Limb (tissue), 2 donors: Measurements from ENCODE around the gene PMAIP1.
A peak's percentile ranks its signal among the peaks of the same experiment; 100 is the strongest.

Source experiments
- DNase-seq, 2 donors: peaks; one replicate each; pipeline ENCODE4 v3.0.0-alpha.2; 2016; ENCODE audit errors: extremely low spot score in 2 of 2

Gene PMAIP1

DNA sequence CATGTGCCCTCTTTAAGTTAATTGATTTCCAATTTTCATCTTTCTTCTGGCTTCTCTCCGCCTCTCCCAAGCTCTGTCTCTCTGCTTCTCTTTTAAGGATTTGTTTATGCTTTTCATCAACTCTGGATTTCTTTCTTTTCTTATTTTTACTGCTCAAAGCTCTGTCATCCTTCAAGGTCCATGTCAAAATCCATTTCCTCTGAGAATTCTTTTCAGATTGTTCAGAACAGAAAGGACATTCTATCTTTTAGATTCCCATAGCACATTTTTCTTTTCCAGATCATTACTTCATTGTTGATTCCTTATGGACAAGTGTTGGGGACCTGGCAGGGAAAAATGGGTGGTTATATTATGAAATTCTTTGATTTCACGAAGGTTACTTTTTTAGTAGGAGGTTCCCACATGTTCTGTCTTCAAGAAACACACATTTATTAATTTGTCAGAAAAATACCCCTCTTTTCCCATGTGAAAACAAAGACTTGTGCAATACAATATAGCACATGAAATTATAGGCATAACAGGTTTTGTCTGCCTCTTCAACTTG is 12.3 kb downstream of the PMAIP1 start:
- no peak for DNase-seq

DNA sequence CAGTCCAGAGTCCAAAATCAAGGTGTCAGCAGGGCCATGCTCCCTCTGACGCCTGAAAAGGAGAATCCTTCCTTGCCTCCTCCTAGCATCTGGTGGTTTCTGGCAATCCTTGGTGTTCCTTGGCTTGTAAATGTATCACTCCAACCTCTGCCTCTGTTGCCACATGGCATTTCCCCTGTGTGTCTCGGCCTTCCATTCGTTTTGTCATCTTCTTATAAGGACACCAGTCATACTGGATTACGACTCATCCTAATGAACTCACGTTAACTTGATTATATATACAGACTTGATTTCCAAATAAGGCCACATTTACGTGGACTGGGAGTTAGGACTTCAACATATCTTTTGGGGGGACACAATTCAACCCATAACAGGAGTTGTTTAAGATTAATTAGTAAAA is 15.8 kb downstream of the PMAIP1 start:
- no peak for DNase-seq

DNA sequence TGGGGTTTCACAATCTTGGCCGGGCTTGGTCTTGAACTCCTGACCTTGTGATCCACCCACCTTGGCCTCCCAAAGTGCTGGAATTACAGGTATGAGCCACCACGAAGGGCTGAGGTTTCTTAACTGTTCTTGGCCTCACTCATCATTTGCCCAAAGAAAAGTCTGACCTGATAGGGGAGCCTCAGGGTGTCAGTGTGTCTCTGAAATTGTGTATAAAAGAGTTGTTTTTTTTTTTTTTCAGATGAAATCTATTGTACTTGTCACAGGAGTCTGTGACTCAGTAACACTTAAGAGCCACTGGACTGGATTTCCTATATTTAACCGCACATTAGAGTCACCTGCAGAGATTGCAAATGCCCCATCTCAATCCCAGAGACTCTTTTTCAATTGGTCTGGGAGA is 16.9 kb downstream of the PMAIP1 start:
- no peak for DNase-seq

GRCh38 chr18:59917422-59917821 is 17.6 kb downstream of the PMAIP1 start:
- DNase-seq: no peak

DNA sequence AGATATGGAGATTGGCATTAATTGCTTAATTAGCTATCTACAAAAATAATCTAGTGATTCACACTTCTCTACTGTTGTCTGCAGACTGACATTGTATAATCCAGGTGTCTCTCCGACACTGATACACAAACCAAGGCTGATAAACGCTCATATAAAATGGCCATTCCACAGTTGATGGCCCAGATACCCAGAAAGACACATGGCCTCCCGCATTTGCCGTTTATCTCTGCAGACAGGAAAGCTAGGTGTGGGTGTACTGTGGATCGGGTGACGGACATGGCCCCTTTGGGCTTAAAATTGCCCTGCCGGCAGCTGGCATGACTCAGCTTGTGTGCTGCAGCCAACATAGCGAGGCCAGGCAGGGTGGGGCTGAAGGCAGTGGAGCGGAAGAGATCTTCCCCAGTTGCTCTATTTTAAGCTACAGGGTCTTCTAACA is 18.5 kb downstream of the PMAIP1 start:
- DNase-seq: peak; percentile 47 to 57

DNA sequence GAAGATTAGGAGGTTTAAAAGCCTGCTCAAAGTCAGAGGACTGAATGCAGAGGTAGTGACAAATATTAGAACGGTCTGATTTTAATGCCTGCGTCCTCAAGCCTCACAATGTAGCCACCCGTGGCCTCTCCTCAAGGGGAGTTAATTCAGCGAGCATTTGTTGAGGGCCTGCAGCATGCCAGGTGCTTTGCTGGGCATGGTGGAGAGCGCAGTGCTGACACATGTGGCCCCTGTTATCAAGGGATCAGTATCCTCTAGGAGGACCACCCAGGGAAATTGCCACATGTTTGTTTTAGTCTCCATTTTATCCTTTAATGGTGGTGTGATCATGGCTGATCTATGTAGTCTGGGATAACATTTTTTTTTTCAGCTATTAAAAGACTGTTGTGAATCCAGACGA is 19.2 kb downstream of the PMAIP1 start:
- no peak for DNase-seq

- DNase-seq: no peak
These were observed 21.6 kb downstream of the PMAIP1 start for GRCh38 chr18:59921384-59921891.

DNA sequence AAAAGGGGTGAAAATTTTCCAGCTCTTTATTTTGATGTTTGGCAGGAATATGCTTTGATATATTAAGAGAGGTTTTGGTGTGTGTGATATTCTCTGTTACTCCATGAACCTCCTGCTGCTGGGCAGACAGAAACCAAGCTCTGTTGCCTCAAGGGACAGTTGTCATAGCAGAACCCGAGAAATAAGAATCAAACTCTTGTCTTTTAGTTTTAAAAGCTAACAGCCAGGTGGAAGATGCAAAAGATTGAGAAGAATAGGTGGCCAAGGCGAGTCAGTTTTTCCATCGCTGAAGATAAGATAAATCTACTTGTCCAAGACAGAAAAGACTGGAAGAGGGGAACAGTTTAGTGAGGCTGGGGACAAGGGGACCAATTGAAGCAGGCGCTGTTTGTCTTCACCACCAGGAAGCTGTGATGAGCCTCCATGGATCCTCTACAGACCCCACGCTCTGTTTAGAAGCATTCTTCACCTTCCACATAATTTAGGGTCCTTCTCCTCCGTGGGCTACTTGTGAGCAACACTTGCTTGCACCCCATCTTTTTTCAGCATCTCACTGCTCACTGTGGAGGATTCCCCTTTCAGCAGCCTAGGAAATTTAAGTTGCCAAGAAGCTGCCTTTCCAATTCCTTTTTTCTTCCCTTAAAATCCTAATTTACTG is 23.9 kb downstream of the PMAIP1 start:
- no peak for DNase-seq

DNA sequence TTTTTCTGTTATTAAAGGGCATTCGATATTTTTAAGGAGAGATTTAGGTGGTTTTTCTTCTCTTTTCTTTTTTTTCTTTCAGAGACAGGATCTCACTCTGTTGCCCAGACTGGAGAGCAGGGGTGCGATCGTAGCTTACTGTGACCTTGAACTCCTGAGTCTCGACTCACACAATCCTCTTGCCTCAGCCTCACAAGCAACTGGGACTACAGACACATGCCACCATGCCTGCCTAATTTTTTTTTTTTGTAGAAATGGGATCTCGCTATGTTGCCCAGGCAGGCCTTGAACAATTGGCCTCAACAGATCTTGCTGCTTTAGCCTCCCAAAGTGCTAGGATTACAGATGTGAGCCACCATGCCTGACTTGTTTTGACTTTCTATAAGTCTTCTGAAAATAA is 26.3 kb downstream of the PMAIP1 start:
- no peak for DNase-seq

DNA sequence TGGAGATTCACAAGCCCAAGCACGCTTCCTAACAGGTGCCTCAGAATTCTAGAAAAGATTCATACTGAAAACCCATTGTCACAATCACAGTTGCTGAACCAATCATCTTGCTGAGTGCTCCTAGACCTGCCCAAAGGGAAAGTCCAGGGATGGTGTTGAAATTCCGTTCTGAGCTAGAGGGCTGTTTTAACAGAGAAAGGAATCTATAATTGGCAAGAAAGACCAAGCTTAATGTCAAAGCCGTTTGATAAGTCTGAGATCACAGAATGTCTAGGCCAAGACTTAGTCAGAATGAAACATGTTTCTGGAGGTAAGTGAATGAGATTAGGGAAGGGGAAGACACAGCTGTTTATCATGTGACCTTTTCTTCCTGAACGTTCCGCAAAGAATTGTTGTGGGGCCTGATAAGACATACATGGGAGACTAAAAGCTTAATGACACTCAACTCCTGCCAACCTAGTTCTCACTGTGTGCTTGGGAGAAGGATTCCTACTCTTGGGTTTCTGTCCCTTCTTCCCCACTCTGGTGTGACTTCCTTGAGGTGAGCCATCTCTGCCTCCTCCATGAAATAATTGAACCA is 27.5 kb downstream of the PMAIP1 start:
- no peak for DNase-seq

- DNase-seq: no peak
These were observed 28.4 kb downstream of the PMAIP1 start for GRCh38 chr18:59928201-59928600.

- no peak for DNase-seq
These were observed 30.0 kb downstream of the PMAIP1 start for GRCh38 chr18:59929621-59930295.

DNA sequence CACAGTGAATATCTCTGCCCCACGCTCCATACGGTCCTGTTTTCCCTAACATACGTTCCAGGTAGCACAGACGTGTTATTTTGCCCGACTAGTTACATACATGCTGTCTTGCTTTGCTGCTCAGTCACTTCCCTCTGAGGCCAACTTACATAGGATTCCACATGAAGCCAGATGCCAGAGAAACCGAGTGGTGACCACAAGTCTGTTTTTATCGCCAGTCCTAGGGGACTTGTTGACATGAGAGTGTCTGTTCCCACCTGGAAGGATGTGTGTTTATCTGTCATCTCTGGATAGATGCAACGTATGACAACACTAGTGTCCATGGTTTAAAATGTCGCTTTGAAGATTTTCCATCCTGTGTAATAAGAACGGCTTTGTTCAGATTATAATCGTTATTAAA is 32.6 kb downstream of the PMAIP1 start:
- DNase-seq: no peak

GRCh38 chr18:59938676-59939075 is 38.9 kb downstream of the PMAIP1 start:
- no peak for DNase-seq

DNA sequence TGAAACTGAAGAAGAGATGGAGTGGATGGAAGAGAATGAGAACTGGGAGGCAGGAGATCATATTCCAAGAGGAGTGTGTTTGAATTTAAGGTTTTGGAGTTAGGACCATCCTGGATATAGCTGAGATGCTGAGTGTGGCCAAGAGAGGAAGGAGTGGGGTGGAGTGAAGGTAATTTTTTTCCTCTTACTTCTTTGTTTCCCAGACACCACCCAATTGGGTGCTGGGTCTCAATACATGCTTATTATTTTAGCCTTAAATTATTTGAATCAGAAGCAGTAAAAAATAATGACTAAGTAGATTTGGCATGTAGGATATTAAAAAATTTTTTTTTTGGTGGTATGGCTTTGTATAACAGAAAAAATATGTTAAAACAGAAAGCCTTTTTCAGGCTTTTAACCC is 39.3 kb downstream of the PMAIP1 start:
- no peak for DNase-seq

DNA sequence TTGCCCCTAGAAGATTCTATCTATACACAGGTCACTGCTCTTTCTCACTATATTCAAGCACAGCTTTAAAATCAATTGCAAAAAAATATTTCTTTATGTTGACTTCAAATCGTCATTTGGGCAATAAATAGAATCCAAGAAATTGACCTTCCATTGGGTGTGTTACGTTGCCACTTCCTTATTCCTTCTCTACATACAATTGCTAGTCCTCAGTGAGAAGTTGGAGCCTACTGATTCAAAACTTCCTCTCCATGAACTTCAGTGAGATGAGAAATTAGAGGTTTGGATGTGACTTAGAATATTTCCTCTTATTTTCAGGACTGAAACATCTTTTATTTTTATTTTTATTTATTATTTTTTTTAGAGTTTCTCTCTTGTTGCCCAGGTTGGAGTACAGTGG is 40.3 kb downstream of the PMAIP1 start:
- DNase-seq: no peak

- no peak for DNase-seq
These were observed 41.5 kb downstream of the PMAIP1 start for GRCh38 chr18:59941331-59941730.

GRCh38 chr18:59942601-59943000 is 42.8 kb downstream of the PMAIP1 start:
- no peak for DNase-seq

GRCh38 chr18:59945544-59945943 is 45.7 kb downstream of the PMAIP1 start:
- no peak for DNase-seq

- no peak for DNase-seq
These were observed 50.6 kb downstream of the PMAIP1 start for GRCh38 chr18:59950215-59950944.

GRCh38 chr18:59951591-59951990 is 51.8 kb downstream of the PMAIP1 start:
- no peak for DNase-seq
